Adipocyte (in vitro differentiated cells): Measurements from ENCODE around the gene LRRC51.

Experiments
- DNase-seq: peaks from one replicate; pipeline ENCODE4 v3.0.0-alpha.2; 2015; ENCODE audit warnings: low read depth
- H3K27me3 ChIP-seq: replicated peaks from 2 replicates; pipeline ENCODE4 v1.7.0; 2013; ENCODE audit warnings: mild to moderate bottlenecking, low read length, moderate library complexity; ENCODE audit not compliant: control insufficient read depth, insufficient read depth
- H3K36me3 ChIP-seq: 2 replicates; pipeline ENCODE4 v1.7.0; 2013; ENCODE audit warnings: low read length, mild to moderate bottlenecking, moderate library complexity; ENCODE audit not compliant: control insufficient read depth, insufficient read depth, severe bottlenecking
- H3K4me1 ChIP-seq: 2 replicates; pipeline ENCODE4 v1.7.0; 2013; ENCODE audit warnings: mild to moderate bottlenecking, low read length, moderate library complexity; ENCODE audit not compliant: control insufficient read depth, insufficient read depth
- H3K4me3 ChIP-seq: 2 replicates; pipeline ENCODE4 v1.7.0; 2013; ENCODE audit warnings: mild to moderate bottlenecking, low read length, moderate library complexity
- H3K9ac ChIP-seq: 2 replicates; pipeline ENCODE4 v1.7.0; 2013; ENCODE audit warnings: mild to moderate bottlenecking, low read length, moderate library complexity
- H3K9me3 ChIP-seq: 2 replicates; pipeline ENCODE4 v1.7.0; 2013; ENCODE audit warnings: mild to moderate bottlenecking, low read length, moderate library complexity; ENCODE audit not compliant: control insufficient read depth

LRRC51 gene

DNA sequence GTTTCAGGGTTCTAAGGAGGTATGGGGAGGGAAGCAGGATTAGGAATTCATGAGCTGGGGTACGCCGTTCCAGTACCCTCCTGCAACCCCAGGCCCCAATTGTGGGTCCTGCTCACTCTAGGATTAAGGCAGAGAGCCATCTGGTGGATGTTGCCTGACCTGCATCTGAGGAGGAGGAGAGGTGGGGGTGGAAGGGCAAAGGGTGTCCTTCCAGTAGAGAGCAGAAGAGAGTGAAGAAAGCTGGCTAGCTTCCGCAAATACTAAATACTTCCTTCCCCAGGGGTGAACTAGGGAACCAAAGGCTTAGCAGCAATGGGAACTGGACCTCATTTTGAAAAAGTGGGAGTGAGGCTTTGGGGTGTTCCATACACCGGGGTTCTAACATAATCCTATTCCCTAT, 10.6 kb downstream of the LRRC51 start:
- Histone ChIP-seq H3K4me1 (peaks cover 8% of the 10 kb centered on the region), H3K4me3 (no peak overlapping the region), H3K27me3 (no peaks in the 10 kb centered on the region), H3K36me3 (peaks cover 18% of the 10 kb centered on the region), H3K9ac (no peak overlapping the region), H3K9me3 (no peaks in the 10 kb centered on the region)
- DNase-seq, result peak; percentile 85

DNA sequence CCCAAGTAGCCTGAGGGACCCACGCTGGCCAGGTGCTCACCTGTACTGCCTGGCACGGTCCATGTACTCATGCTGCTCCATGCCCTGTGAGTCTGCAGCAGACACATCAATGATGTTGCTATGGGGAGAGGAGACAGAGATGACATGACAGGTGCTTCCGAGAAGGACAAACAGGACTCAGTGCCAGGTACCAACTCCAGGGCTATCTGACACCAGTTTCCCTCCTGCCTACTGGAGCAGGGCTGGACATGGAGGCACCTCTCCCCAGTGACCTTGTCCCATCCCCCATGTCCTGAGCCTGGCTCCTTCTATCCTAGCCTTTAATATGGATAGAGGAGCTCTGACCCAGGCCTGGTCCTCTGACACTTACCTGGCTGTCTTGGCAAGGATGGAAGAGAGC, 18.1 kb downstream of the LRRC51 start:
- Histone ChIP-seq H3K9ac (no peak overlapping the region), H3K36me3 (peaks cover 44% of the 10 kb centered on the region), H3K4me1 (peaks cover 31% of the 10 kb centered on the region), H3K4me3 (no peak overlapping the region), H3K9me3 (no peaks in the 10 kb centered on the region), H3K27me3 (no peaks in the 10 kb centered on the region)
- no peak for DNase-seq

DNA sequence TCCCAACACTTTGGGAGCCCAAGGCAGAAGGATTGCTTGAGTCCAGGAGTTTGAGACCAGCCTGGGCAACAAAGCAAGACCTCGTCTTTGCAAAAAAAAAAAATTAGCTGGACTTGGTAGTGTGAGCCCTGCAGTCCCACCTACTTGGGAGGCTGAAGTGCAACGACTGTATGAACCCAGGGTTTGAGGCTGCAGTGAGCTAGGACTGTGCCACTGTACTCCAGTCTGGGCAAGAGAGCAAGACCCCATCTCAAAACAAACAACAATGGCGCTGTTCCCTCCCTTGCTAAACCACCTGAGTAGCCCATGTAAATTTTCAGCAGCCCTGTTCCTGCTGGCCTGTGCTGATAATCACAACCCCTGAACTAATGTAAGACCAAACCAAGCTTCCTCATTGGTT, 19.4 kb downstream of the LRRC51 start:
- no peak for DNase-seq
- H3K9ac ChIP-seq, result no peak overlapping the region
- no peak overlapping the region for H3K4me3 ChIP-seq
- peaks cover 31% of the 10 kb centered on the region for H3K4me1 ChIP-seq
- no peaks in the 10 kb centered on the region for H3K9me3 ChIP-seq
- no peaks in the 10 kb centered on the region for H3K27me3 ChIP-seq
- H3K36me3 ChIP-seq, result peaks cover 34% of the 10 kb centered on the region

DNA sequence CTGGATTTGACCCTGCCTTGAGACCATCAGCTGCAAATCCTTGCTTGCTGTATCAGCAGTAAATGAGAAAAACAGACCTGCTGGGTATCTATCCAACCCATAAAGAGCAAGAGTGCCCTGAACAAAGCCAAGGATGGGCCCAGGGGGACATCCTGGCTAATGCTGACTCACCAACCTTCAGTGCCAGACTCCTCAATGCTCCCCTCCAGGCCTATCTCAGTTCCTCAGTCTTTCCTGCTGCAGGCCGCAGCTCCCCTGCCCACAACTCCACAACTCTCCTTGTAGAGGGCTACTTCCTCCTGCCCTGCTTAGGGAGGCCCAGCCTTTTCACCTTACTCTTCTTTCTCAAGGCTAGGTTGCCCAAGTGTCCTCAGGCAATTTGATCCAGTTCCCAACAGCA, 19.8 kb downstream of the LRRC51 start:
- Histone ChIP-seq H3K9me3 (no peaks in the 10 kb centered on the region), H3K4me1 (peaks cover 31% of the 10 kb centered on the region), H3K9ac (no peak overlapping the region), H3K4me3 (peak overlapping the region; percentile 97), H3K27me3 (no peaks in the 10 kb centered on the region), H3K36me3 (peaks cover 33% of the 10 kb centered on the region)
- DNase-seq, result no peak

DNA sequence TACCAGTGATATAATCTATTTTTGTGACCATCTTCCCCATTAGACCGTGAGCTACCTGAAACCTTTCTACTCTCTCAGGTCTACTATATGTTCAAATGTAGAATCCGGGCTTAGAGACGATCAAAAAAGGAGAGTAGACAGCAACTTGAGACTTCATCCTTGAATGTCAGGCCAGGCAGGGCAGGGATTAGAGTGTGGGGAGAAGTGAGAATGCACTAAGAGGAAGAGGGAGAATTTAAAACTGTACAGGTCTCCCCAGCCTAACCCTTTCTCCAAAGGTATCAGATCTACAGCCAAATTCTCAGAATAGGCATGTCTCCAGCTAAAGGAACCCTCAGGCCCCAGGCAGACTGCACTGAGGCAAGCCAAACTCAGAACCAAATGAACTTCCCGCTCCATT, 21.5 kb downstream of the LRRC51 start:
- H3K4me1 ChIP-seq, result peaks cover 31% of the 10 kb centered on the region
- H3K36me3 ChIP-seq, result peaks cover 24% of the 10 kb centered on the region
- H3K9ac ChIP-seq, result peak overlapping the region; percentile 99
- no peaks in the 10 kb centered on the region for H3K9me3 ChIP-seq
- DNase-seq, result peak; percentile 32
- H3K4me3 ChIP-seq, result peak overlapping the region; percentile 97
- H3K27me3 ChIP-seq, result no peaks in the 10 kb centered on the region

DNA sequence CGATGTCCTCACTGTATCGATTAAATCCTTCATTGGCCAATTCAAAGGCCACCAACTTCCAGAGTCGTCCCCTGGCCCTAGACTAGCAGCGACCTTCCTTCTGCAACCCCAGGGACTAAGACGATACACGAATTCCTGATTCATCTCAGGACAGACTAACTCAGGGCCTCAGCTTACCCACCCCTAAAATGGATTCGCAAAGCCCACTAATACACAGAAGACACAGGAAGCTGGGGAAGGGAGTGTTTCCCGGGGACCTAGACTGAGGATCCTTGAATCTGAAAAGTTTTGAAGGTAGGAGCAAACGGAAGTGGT, 21.9 kb downstream of the LRRC51 start:
- peak overlapping the region; percentile 99 for H3K9ac ChIP-seq
- peak overlapping the region; percentile 97 for H3K4me3 ChIP-seq
- H3K4me1 ChIP-seq, result peaks cover 31% of the 10 kb centered on the region
- H3K36me3 ChIP-seq, result peaks cover 20% of the 10 kb centered on the region
- DNase-seq, result no peak
- H3K27me3 ChIP-seq, result no peaks in the 10 kb centered on the region
- no peaks in the 10 kb centered on the region for H3K9me3 ChIP-seq

DNA sequence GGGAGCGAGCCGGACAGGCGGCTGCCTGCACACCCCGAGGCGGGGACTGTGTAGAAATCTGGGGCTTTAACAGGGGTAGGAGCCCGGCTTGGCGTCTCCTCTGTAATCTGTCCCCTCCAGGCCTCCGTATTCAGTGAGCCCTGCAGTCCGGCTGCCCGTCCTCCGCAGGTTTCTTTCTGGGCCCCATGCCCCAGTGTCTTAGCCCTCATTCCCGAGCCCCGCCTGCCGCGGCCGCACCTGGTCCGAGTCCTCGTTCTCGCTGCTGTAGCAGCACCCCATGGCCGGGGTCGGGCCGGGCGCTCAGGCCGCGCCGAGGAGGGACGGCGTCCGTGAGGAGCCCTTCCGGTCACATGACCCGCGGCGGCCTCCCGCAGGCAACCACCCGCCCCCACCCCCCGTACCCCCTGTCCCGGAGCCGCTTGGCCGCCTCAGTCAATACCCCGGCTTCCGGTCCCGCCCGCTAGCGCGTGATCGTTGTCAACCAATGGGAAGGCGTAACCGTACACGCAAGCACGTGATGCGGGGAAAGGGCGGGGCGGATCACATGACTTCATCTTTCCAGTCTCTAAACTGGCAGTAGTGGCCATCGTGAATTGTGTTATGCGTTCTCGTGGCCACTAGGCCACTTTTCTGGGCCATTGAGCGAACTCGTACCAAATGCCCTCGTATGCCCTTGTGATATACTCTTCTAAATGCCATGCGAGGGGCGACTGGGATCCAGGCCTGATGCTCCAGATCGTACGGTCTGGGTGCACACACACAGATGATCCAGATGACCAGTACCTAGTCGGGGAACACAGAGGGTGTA, 22.5 kb downstream of the LRRC51 start, which contains the start of gene LAMTOR1:
LAMTOR1 (minus strand) TSS at position 352 of the 808 bp plus-strand sequence; CDS start at position 279, 73 bp downstream.
- peak; percentile 99 for DNase-seq
- peak within 1 kb of the TSS; percentile 99 for H3K9ac ChIP-seq

DNA sequence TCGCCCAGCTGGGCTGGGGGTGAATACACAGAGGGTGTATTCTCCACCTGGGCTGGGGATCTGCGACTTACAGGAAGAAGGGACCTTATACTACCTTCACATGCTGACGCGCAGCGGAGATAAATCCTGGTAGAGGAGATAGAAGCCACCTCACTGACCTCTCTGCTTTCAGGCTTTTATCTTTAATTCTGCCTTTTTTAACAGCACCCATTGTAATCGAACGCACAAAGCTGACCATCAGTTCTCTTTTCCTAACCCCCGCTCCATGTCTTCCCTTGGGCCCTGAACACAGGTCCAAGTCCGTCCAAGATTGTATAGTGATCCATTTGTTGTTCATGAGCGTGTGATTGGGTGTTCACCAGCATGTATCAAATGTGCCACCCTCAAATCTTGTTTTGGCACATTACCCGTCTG, 23.1 kb downstream of the LRRC51 start:
- H3K4me3 ChIP-seq, result peak overlapping the region; percentile 73
- H3K36me3 ChIP-seq, result peaks cover 8% of the 10 kb centered on the region

More for the DNA sequence above, 22.5 kb downstream of the LRRC51 start, which contains the start of gene LAMTOR1:
- no peaks in the 10 kb centered on the region for H3K27me3 ChIP-seq
- H3K36me3 ChIP-seq, result peaks cover 14% of the 10 kb centered on the region
- H3K4me1 ChIP-seq, result peaks cover 31% of the 10 kb centered on the region
- no peaks in the 10 kb centered on the region for H3K9me3 ChIP-seq
- H3K4me3 ChIP-seq, result peak within 1 kb of the TSS; percentile 97

DNA sequence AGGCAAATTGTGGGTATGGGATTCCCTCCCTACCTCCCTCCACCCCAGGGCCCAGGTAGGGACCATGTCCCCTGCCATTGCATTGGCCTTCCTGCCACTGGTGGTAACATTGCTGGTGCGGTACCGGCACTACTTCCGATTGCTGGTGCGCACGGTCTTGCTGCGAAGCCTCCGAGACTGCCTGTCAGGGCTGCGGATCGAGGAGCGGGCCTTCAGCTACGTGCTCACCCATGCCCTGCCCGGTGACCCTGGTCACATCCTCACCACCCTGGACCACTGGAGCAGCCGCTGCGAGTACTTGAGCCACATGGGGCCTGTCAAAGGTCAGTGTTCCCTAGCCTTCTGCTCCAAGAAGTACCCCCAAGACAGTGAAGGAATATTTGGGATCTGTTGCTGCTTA, 25.2 kb downstream of the LRRC51 start, which contains the start of gene TOMT:
TOMT (plus strand) TSS at position 37 of the 400 bp plus-strand sequence; CDS start at position 65, 28 bp downstream.
- no peak for DNase-seq
- H3K4me1 ChIP-seq, result peaks cover 19% of the 10 kb centered on the region
- no peak within 1 kb of the TSS for H3K9ac ChIP-seq
- H3K27me3 ChIP-seq, result no peaks in the 10 kb centered on the region
- H3K36me3 ChIP-seq, result no peaks in the 10 kb centered on the region
- no peak within 1 kb of the TSS for H3K4me3 ChIP-seq
- H3K9me3 ChIP-seq, result no peaks in the 10 kb centered on the region

More for the DNA sequence above, 23.1 kb downstream of the LRRC51 start:
- peaks cover 31% of the 10 kb centered on the region for H3K4me1 ChIP-seq
- H3K9ac ChIP-seq, result peak overlapping the region; percentile 77
- no peaks in the 10 kb centered on the region for H3K27me3 ChIP-seq
- no peak for DNase-seq
- H3K9me3 ChIP-seq, result no peaks in the 10 kb centered on the region

DNA sequence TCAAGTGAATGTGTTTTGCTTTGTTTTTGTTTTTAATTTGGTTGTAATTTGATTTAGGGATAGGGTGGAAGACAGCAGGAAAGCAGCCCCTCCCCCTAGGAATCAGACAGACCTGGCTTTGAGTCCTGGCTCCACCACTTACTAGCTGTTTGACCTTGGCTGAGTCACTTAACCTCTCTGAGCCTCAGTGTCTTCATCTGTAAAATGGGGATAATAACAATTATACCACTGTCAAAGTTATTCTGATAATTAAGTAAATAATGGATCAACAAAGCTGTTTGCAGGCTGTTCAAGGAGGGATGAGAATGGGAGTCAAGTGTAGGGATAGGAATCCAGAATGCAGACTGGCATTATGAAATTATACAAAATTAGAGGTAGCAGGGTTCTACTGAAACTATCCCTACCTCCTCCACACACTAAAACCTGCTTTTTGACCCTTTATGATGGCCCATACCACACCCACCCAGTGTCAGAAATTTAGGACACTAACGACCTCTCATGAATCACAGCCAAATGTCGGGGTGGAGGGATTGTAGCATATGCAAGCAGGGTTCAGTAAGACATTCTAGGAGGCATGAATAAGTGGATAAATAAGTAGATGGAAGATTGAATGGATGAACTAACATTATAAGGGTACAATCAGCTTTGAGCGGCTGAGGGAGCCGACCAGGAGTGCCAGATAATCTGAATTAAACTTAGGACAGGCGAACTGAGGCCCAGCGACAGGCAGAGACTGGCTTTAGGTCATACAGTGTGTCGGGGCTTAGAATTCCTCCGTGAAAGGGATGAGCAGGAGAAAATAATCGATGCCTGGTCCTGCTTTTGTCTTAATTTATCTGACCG, 30.9 kb downstream of the LRRC51 start:
- Histone ChIP-seq H3K9ac (peak overlapping the region; percentile 97), H3K4me1 (peaks cover 22% of the 10 kb centered on the region), H3K27me3 (no peaks in the 10 kb centered on the region), H3K4me3 (peak overlapping the region; percentile 89), H3K36me3 (no peaks in the 10 kb centered on the region), H3K9me3 (no peaks in the 10 kb centered on the region)
- no peak for DNase-seq
